GM12878 (cell line): ENCODE results near the gene NT5C1A. TPM values are rescaled to one million over a fixed set of nuclear protein-coding genes. Genes with fewer than 3 reads are reported as not detected.

ENCODE experiments used
- ATAC-seq: fragments of 200-7000 bp; cut with Tn5 transposase; 3 replicates; pipeline ENCODE4 v1.9.1; 2020; ENCODE audit warnings: mild to moderate bottlenecking, moderate library complexity
- BruUV-seq: library from RNA; stranded (reverse); fragments of 400-500 nt; replicated peaks from 2 replicates; lab custom pipeline; 2021; lab: Mats Ljungman, UMichigan
- CTCF ChIA-PET: fragments of 300-600 bp; sonication (Branson Sonifier 250); formaldehyde crosslinking; extraction: SDS; loops from one replicate; lab custom pipeline; 2021; ENCODE audit warnings: inconsistent platforms; lab: Yijun Ruan, JAX
- POLR2A ChIA-PET: fragments of 350-600 bp; formaldehyde crosslinking; extraction: SDS; loops from one replicate; lab custom pipeline; 2021; ENCODE audit warnings: inconsistent platforms; lab: Charles Lee
- RAD21 ChIA-PET: fragments of 300-600 bp; sonication (Branson Sonifier 250); formaldehyde crosslinking; loops from one replicate; lab custom pipeline; 2023; ENCODE audit warnings: antibody characterized with exemption; ENCODE audit not compliant: unreplicated experiment; lab: Charles Lee
- SMC1A ChIA-PET: fragments of 300-600 bp; sonication (Branson Sonifier 250); formaldehyde crosslinking; loops from one replicate; lab custom pipeline; 2023; ENCODE audit not compliant: unreplicated experiment, uncharacterized antibody; lab: Charles Lee
- DNase-seq: peaks from one replicate; pipeline ENCODE4 v3.0.0-alpha.2; 2011; ENCODE audit warnings: low read depth, low spot score
- FAIRE-seq: peaks from 3 replicates; lab custom pipeline; 2011; peaks lifted over from hg19 to GRCh38; lab: Jason Lieb, UNC
- H2AFZ ChIP-seq: 2 replicates; pipeline ENCODE4 v1.6.0; 2011; ENCODE audit warnings: low read depth, low read length, control low read depth; ENCODE audit not compliant: control insufficient read depth
- H3K27ac ChIP-seq: 2 replicates; pipeline ENCODE4 v1.5.1; 2011; ENCODE audit warnings: control low read depth; ENCODE audit not compliant: control insufficient read depth, insufficient read depth
- H3K27me3 ChIP-seq, 2 experiments: replicated peaks in 1 of 2; 2 replicates each; pipeline versions ENCODE4 v1.6.0 to v1.6.1; 2011; ENCODE audit warnings: low read length in 1 of 2; ENCODE audit not compliant: control insufficient read depth in 2 of 2, insufficient read depth in 2 of 2
- H3K36me3 ChIP-seq, 2 experiments: 2 replicates each; pipeline ENCODE4 v1.5.1; 2011; ENCODE audit warnings: low read length in 1 of 2; ENCODE audit not compliant: control insufficient read depth in 2 of 2, insufficient read depth in 2 of 2
- H3K4me1 ChIP-seq: 2 replicates; pipeline ENCODE4 v1.6.1; 2011; ENCODE audit warnings: mild to moderate bottlenecking, low read length, moderate library complexity, mixed read lengths; ENCODE audit not compliant: control insufficient read depth, insufficient read depth
- H3K4me2 ChIP-seq: 2 replicates; pipeline ENCODE4 v1.6.0; 2011; ENCODE audit warnings: control low read depth; ENCODE audit not compliant: control insufficient read depth, insufficient read depth
- H3K4me3 ChIP-seq: fragments of 200-600 bp; sonication (generic); 2 replicates; pipeline ENCODE4 v1.5.1; 2016
- H3K79me2 ChIP-seq: 2 replicates; pipeline ENCODE4 v1.6.0; 2011; ENCODE audit warnings: low read length; ENCODE audit not compliant: control insufficient read depth, insufficient read depth
- H3K9ac ChIP-seq: 2 replicates; pipeline ENCODE4 v1.8.0; 2011; ENCODE audit warnings: low read length, control low read depth, mixed read lengths; ENCODE audit not compliant: control insufficient read depth, insufficient read depth
- H3K9me3 ChIP-seq: replicated peaks from 3 replicates; pipeline ENCODE4 v1.5.1; 2011; ENCODE audit warnings: mild to moderate bottlenecking, low read length; ENCODE audit not compliant: control insufficient read depth, insufficient read depth
- H4K20me1 ChIP-seq: 2 replicates; pipeline ENCODE4 v1.6.0; 2011; ENCODE audit not compliant: control insufficient read depth, insufficient read depth
- ASH2L ChIP-seq: fragments of 300-600, 200-600 bp; sonication (generic); IDR thresholded peaks from 2 replicates; pipeline ENCODE4 v1.6.1; 2017; ENCODE audit warnings: low read depth, mild to moderate bottlenecking, borderline replicate concordance
- CREB1 ChIP-seq: IDR thresholded peaks from 2 replicates; pipeline ENCODE4 v1.6.1; 2012; ENCODE audit warnings: low read depth, mild to moderate bottlenecking, inconsistent platforms
- FOXM1 ChIP-seq: IDR thresholded peaks from 2 replicates; pipeline ENCODE4 v1.6.1; 2012; ENCODE audit warnings: low read depth, mild to moderate bottlenecking, inconsistent platforms, low read length, moderate library complexity
- IRF4 ChIP-seq: IDR thresholded peaks from 2 replicates; pipeline ENCODE4 v1.6.1; 2011; ENCODE audit warnings: low read depth, low read length
- MTA2 ChIP-seq: fragments of 450-650 bp; IDR thresholded peaks from 2 replicates; pipeline ENCODE4 v1.6.1; 2016; ENCODE audit warnings: low read depth, mild to moderate bottlenecking, moderate library complexity
- RELB ChIP-seq: fragments of 450-650 bp; IDR thresholded peaks from 2 replicates; pipeline ENCODE4 v1.6.1; 2017; ENCODE audit warnings: low read depth, mild to moderate bottlenecking, moderate library complexity
- WGBS: methylation state at CpG from one replicate; pipeline ENCODE4 v1.1.6; 2016; ENCODE audit warnings: low lambda C conversion rate; ENCODE audit not compliant: insufficient replicate concordance, insufficient coverage; ENCODE audit errors: missing lambda C conversion rate; 5-methylcytosine and 5-hydroxymethylcytosine counted together
- in situ Hi-C: fragments of 300-500 bp; cut with MboI; formaldehyde crosslinking; loops from 9 replicates; pipeline ENCODE4 v1.14.3; 2018; ENCODE audit warnings: mixed read lengths
- intact Hi-C: fragments of 100-400 bp; cut with micrococcal nuclease; formaldehyde crosslinking; loops from one replicate; pipeline ENCODE4 v1.14.2; 2022; ENCODE audit not compliant: unreplicated experiment
- polyA plus RNA-seq, 11 experiments: library from polyadenylated mRNA; depleted of rRNA in 4 of 11; unstranded in 6 of 11; stranded (reverse) in 5 of 11; fragments of >200 nt; fragmentation: Nextera tagmentation in 4 of 11; fragmentation: Illumina TruSeq in 1 of 11; extraction: Ambion mirVana in 4 of 11; extraction: Trizol in 1 of 11; gene quantifications; 1 replicate in 1 of 11; 2 replicates in 10 of 11; pipeline versions ENCODE4 v1.2.1 to v1.2.3, GENCODE V29; 2011 to 2016; ENCODE audit warnings: inconsistent platforms in 2 of 11, missing spikeins in 2 of 11, low read depth in 1 of 11
- total RNA-seq, 4 experiments: library from RNA; depleted of rRNA in 3 of 4; stranded (reverse); fragments of >200 nt in 3 of 4; fragmentation: Illumina TruSeq in 1 of 4; extraction: Trizol in 1 of 4; gene quantifications; 2 replicates each; pipeline versions ENCODE4 v1.2.1 to v1.2.3, GENCODE V29; 2013 to 2021

Gene NT5C1A
- total and polyA plus RNA-seq, 10 of the 15 experiments (the other 5 are each of a cell fraction or from before 2014, with no cell fraction given): 0.05 to 0.77 (median 0.22) TPM; not detected in 1

DNA sequence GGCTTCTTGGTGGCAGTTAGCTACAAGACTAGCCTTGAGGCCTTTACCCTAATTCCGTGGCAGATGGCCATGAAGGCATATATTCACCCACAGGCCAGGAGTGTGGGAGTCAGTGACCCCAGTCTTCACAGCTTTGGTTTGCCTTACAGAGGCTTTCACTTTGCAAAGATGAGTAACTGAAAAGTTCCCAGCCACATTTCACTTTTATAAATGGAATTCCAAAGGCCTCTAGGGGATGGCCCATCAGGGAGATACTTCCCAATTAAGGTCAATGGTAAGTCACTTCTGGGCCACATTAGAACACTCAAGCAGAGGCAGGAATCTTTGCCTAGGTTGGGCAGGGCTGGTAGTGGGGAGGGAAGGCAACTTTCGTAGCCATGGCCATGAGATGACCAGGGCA, 19.4 kb downstream of the NT5C1A start:
- no peak overlapping the region for H3K9ac ChIP-seq
- RAD21 ChIA-PET: interaction anchor here (1.5 to 3.0 kb wide), 2 partner anchors 42 to 45 kb away, joined by 4 to 34 read pairs; no protein-coding TSS in a partner anchor
- in situ Hi-C loops (no loop called here), intact Hi-C loops (loop anchor here (5.0 to 10.0 kb wide), 2 partner anchors 70 to 548 kb away; no protein-coding TSS in a partner anchor)
- POLR2A ChIA-PET: no interaction called here
- 21% methylated on average over 2 of the region's 2 CpGs for WGBS
- H4K20me1 ChIP-seq: no peaks in the 10 kb centered on the region
- no peak overlapping the region for H3K27ac ChIP-seq
- TF ChIP-seq RELB (no peak), FOXM1 (no peak), IRF4 (no peak), MTA2 (no peak), ASH2L (no peak), CREB1 (no peak)
- CTCF ChIA-PET: interaction anchor here (1.4 to 11.1 kb wide), 4 partner anchors 18 to 146 kb away, joined by 3 to 312 read pairs (median 124); partner anchors contain the start of gene NT5C1A
- no peak overlapping the region for H3K4me3 ChIP-seq
- ATAC-seq (no peak), DNase-seq (no peak), FAIRE-seq (no peak)
- no peaks in the 10 kb centered on the region for H3K4me1 ChIP-seq
- H3K27me3 ChIP-seq: no peaks in the 10 kb centered on the region; a peak in 1 of 4 replicates
- H2AFZ ChIP-seq: no peak overlapping the region
- H3K79me2 ChIP-seq: no peaks in the 10 kb centered on the region
- no peaks in the 10 kb centered on the region for H3K9me3 ChIP-seq
- no peak overlapping the region for H3K4me2 ChIP-seq
- BruUV-seq: no TSS peak
- no peaks in the 10 kb centered on the region for H3K36me3 ChIP-seq
- SMC1A ChIA-PET: interaction anchor here (1.1 to 4.7 kb wide), 2 partner anchors 9 to 48 kb away, joined by 3 to 35 read pairs; no protein-coding TSS in a partner anchor
